Stimulated activated memory B cell treated with anti-CD40 and anti-IgM and Interleukin-4, amounts not matched to agents 10 μg/mL and 1 μg/mL and 100 μg/mL, for 72 hours (primary cell): ENCODE measurements around the gene KCNG1.
"Not testable (repeated sequence)": the region's sequence is repeated elsewhere in the genome, so short reads cannot be mapped to it uniquely, and the experiment has no call there.

Experiments
- ATAC-seq: fragments of 150-1000 bp; cut with Tn5 transposase; 2 replicates; pipeline ENCODE4 v1.10.0; 2021
- H3K27ac Mint-ChIP-seq: one replicate; pipeline ENCODE4 v1.8.0; 2022; ENCODE audit warnings: mild to moderate bottlenecking, mixed read lengths
- H3K27me3 Mint-ChIP-seq: one replicate; pipeline ENCODE4 v1.8.0; 2022; ENCODE audit warnings: mixed read lengths
- H3K36me3 Mint-ChIP-seq: one replicate; pipeline ENCODE4 v1.8.0; 2022; ENCODE audit warnings: mixed read lengths
- H3K4me1 Mint-ChIP-seq: one replicate; pipeline ENCODE4 v1.8.0; 2022; ENCODE audit warnings: mixed read lengths
- H3K4me3 Mint-ChIP-seq: one replicate; pipeline ENCODE4 v1.8.0; 2022; ENCODE audit warnings: mild to moderate bottlenecking, moderate library complexity, mixed read lengths
- H3K9me3 Mint-ChIP-seq: one replicate; pipeline ENCODE4 v1.8.0; 2022; ENCODE audit warnings: mixed read lengths

The KCNG1 gene

GRCh38 chr20:51022803-51023616 is at the start of gene KCNG1:
Gene KCNG1, minus strand, starts transcription at chr20:51023107. Its CDS starts 12,769 bp downstream, at chr20:51010338.
- Mint-ChIP-seq H3K9me3 (no peaks in the 10 kb centered on the region), H3K4me1 (peaks cover 8% of the 10 kb centered on the region), H3K4me3 (peak within 1 kb of the TSS; percentile 67), H3K27me3 (peaks cover 78% of the 10 kb centered on the region), H3K27ac (no peak within 1 kb of the TSS), H3K36me3 (no peaks in the 10 kb centered on the region)
- peak; percentile 64 for ATAC-seq

DNA sequence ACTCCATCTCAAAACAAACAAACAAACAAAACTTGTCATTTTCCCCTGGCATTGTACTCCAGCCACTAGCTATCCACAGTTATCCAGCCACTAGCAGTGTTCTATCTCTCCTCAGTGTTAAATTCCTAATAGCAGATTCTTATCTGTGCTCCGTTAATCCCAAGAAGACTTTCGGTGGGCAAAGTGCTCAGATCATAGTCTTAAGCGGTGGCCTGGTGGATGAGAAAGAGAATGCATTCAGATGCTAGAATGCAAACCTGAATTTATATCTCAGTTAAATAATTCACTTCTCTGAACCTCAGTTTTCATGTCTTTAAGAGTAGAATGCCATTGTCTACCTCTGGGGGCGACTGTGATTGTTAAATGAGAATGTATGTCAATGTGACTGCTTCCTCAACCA is 47.7 kb upstream of the KCNG1 start:
- H3K4me3 Mint-ChIP-seq: no peak overlapping the region
- no peaks in the 10 kb centered on the region for H3K4me1 Mint-ChIP-seq
- ATAC-seq: no peak

GRCh38 chr20:51067792-51068191 is 44.9 kb upstream of the KCNG1 start:
- Mint-ChIP-seq H3K27ac (no peak overlapping the region), H3K4me3 (no peak overlapping the region), H3K4me1 (no peaks in the 10 kb centered on the region), H3K9me3 (peaks cover 3% of the 10 kb centered on the region), H3K36me3 (no peaks in the 10 kb centered on the region), H3K27me3 (peaks cover 82% of the 10 kb centered on the region)
- ATAC-seq: no peak

More for the DNA sequence above, 47.7 kb upstream of the KCNG1 start:
- Mint-ChIP-seq H3K9me3 (peaks cover 2% of the 10 kb centered on the region), H3K36me3 (no peaks in the 10 kb centered on the region), H3K27ac (no peak overlapping the region), H3K27me3 (peaks cover 74% of the 10 kb centered on the region)

- Mint-ChIP-seq H3K36me3 (no peaks in the 10 kb centered on the region), H3K9me3 (peaks cover 3% of the 10 kb centered on the region), H3K4me1 (peaks cover 14% of the 10 kb centered on the region), H3K27ac (no peak overlapping the region), H3K27me3 (peaks cover 75% of the 10 kb centered on the region), H3K4me3 (no peak overlapping the region)
- no peak for ATAC-seq
Measured at GRCh38 chr20:51065615-51066014, 42.7 kb upstream of the KCNG1 start.

DNA sequence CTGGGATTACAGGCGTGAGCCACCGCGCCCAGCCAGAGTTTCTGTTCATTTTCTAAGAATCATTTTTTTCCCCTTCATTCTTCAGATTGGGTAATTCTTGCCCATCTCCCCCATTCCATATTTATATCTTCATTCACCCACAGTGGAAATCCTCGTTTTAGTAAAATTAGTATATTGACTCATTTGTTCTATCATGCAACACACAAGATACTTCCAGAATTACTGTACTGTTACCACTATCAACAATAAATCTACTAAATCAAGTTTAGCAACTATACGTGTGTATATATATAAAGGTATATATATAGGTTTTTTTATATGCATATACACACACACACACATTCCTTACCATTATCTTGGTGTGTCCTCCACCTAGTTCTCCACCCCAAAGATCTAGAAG is 41.2 kb upstream of the KCNG1 start:
- H3K36me3 Mint-ChIP-seq: no peaks in the 10 kb centered on the region
- H3K4me3 Mint-ChIP-seq: no peak overlapping the region
- ATAC-seq: no peak
- H3K27ac Mint-ChIP-seq: no peak overlapping the region
- peaks cover 80% of the 10 kb centered on the region for H3K27me3 Mint-ChIP-seq
- H3K4me1 Mint-ChIP-seq: peaks cover 14% of the 10 kb centered on the region
- H3K9me3 Mint-ChIP-seq: peaks cover 3% of the 10 kb centered on the region

DNA sequence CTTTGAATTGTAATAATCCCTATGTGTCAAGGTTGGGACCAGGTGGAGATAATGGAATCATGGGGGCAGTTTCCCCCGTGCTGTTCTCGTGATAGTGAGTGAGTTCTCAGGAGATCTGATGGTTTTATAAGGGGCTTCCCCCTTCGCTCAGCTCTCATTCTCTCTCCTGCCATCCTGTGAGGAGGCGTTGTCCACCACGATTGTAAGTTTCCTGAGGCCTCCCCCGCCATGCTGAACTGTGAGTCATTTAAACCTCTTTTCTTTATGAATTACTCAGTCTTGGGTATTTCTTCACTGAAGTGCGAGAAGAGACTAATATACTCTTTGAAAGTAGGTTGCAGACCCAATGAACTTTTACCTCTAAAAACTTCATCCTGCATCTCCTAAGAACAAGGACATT is 39.2 kb upstream of the KCNG1 start:
- no peak overlapping the region for H3K4me3 Mint-ChIP-seq
- peaks cover 14% of the 10 kb centered on the region for H3K4me1 Mint-ChIP-seq
- peaks cover 83% of the 10 kb centered on the region for H3K27me3 Mint-ChIP-seq
- H3K9me3 Mint-ChIP-seq: peaks cover 3% of the 10 kb centered on the region
- peak overlapping the region; percentile 25 for H3K27ac Mint-ChIP-seq
- ATAC-seq: peak; percentile 71
- H3K36me3 Mint-ChIP-seq: no peaks in the 10 kb centered on the region

DNA sequence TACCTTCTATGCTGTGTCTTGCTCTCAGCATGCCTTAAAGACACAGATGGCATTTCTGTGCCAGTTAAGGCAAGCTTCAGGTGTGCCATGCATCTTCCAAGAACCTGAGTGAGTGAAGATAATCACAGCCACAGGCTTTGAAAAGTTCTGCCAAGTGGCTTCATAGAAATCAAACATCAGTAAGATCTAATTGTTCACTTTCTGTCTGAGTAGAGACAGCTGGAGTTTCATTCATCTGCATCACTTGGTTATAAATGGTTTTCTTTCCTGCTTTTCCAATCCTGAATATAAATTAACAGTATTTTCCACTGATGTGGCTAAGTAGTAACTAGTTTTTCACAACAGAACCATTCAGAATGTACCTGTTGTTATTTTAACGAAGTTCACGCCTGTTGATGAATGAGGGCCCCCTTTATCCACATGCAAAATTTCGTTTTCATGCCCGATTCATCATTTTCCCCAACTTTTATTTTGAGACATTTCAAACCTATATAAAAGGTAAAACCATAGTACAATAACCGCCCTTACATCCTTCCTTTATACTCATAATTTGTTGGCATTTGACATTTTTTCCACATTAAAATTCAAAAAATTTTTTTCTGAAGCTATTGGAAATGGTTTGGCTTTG is 38.6 kb upstream of the KCNG1 start:
- Mint-ChIP-seq H3K9me3 (peaks cover 3% of the 10 kb centered on the region), H3K36me3 (no peaks in the 10 kb centered on the region), H3K27me3 (peaks cover 83% of the 10 kb centered on the region), H3K4me1 (peaks cover 14% of the 10 kb centered on the region), H3K4me3 (no peak overlapping the region), H3K27ac (peak overlapping the region; percentile 25)
- no peak for ATAC-seq

DNA sequence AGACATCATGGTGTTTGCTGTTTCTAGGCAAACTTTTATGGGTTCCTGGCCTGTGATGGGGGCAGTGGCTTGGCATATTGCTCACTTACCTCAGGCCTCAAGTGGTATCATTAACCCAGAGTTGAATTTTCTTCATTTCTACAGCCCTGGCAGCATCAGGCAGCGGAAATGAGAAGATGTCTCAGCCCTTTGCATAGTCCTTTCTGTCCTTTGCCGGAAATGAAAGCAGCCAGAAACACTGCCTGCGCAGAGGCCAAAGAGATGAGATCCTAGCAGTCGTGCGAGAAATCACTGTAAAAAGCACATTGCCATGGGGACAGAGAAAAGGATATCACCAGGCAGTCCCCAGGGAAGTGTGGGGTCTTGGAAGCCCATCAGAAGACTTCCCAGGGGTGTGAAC is 37.4 kb upstream of the KCNG1 start:
- no peaks in the 10 kb centered on the region for H3K9me3 Mint-ChIP-seq
- H3K36me3 Mint-ChIP-seq: no peaks in the 10 kb centered on the region
- H3K4me1 Mint-ChIP-seq: peaks cover 14% of the 10 kb centered on the region
- H3K27me3 Mint-ChIP-seq: peaks cover 80% of the 10 kb centered on the region
- H3K27ac Mint-ChIP-seq: no peak overlapping the region
- no peak overlapping the region for H3K4me3 Mint-ChIP-seq
- ATAC-seq: no peak

- no peaks in the 10 kb centered on the region for H3K36me3 Mint-ChIP-seq
- H3K9me3 Mint-ChIP-seq: no peaks in the 10 kb centered on the region
- ATAC-seq: no peak
- no peak overlapping the region for H3K27ac Mint-ChIP-seq
- H3K4me1 Mint-ChIP-seq: peaks cover 14% of the 10 kb centered on the region
- H3K4me3 Mint-ChIP-seq: no peak overlapping the region
- peaks cover 80% of the 10 kb centered on the region for H3K27me3 Mint-ChIP-seq
Measured at GRCh38 chr20:51059862-51060261, 37.0 kb upstream of the KCNG1 start.

DNA sequence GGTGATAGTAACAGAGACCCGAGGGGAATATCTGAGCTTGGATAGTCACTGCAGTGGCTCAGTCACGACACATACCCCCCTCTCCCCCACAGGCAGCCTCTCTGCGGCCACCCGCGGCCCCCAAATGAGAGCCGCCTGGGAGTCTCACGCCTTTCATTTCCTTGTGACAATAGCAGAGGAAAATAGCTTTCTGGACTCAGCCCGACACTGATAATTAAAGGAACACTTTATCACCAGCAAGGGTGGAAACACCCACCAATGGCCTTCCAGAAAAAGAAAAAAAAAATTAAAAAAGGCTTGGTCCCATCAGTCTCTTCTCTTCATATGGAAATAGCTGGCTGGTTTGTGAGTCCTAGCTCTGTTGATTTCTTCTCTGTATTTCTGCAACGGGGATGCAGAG is 35.1 kb upstream of the KCNG1 start:
- Mint-ChIP-seq H3K4me3 (no peak overlapping the region), H3K27me3 (peaks cover 78% of the 10 kb centered on the region), H3K36me3 (peaks cover 2% of the 10 kb centered on the region), H3K27ac (no peak overlapping the region), H3K9me3 (peaks cover under 1% of the 10 kb centered on the region), H3K4me1 (peaks cover 14% of the 10 kb centered on the region)
- ATAC-seq: no peak

- no peak for ATAC-seq
- Mint-ChIP-seq H3K9me3 (peaks cover 4% of the 10 kb centered on the region), H3K27me3 (peaks cover 79% of the 10 kb centered on the region), H3K4me1 (no peaks in the 10 kb centered on the region), H3K4me3 (no peak overlapping the region), H3K36me3 (peaks cover 5% of the 10 kb centered on the region), H3K27ac (no peak overlapping the region)
Measured at GRCh38 chr20:51054233-51054632, 31.3 kb upstream of the KCNG1 start.

DNA sequence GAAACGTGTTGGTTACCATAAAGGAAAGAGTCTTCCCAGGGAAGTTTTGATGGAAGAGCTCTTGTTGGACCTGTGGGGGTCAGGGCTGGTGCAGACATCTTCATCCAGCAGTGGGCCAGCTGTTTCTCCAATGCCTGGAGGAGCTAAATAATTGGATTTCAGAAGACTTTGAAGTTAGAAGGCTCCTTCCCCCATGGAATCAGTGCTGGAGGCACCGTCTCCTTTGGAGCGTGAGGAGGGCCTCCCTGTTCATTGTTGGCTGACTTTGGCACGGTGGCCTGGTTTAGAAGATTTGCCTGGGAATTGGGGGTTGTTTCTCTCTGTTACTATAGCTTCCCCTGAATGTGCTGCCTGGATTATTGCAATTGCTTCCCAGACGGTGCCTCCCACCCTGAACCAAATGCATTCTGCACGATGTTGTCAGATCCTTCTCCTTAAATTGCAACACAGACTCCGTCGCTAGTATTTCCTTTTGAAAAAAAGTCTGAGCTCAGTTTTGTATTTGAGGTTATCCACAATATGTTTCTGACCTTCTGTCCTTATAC is 27.7 kb upstream of the KCNG1 start:
- peaks cover 10% of the 10 kb centered on the region for H3K9me3 Mint-ChIP-seq
- peaks cover 49% of the 10 kb centered on the region for H3K27me3 Mint-ChIP-seq
- no peak overlapping the region for H3K4me3 Mint-ChIP-seq
- H3K4me1 Mint-ChIP-seq: no peaks in the 10 kb centered on the region
- peaks cover 5% of the 10 kb centered on the region for H3K36me3 Mint-ChIP-seq
- H3K27ac Mint-ChIP-seq: no peak overlapping the region
- ATAC-seq: no peak

GRCh38 chr20:51046021-51046985 is 23.4 kb upstream of the KCNG1 start:
- Mint-ChIP-seq H3K27ac (no peak overlapping the region), H3K4me1 (no peaks in the 10 kb centered on the region), H3K36me3 (no peaks in the 10 kb centered on the region), H3K9me3 (peaks cover 7% of the 10 kb centered on the region), H3K4me3 (no peak overlapping the region), H3K27me3 (peaks cover 16% of the 10 kb centered on the region)
- ATAC-seq: no peak

DNA sequence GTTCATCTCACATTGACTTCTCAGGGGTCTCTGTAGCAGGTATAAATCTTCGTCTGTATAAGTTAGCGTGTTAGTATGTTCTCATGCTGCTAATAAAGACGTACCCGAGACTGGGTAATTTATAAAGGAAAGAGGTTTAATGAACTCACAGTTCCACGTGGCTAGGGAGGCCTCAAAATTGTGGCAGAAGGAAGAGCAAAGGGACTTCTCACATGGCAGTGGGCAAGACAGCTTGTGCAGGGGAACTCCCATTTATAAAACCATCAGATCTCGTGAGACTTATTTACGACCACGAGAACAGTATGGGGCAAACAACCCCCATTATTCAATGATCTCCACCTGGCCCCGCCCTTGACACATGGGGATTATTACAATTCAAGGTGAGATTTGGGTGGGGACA is 22.6 kb upstream of the KCNG1 start:
- H3K27ac Mint-ChIP-seq, H3K4me1 Mint-ChIP-seq, H3K36me3 Mint-ChIP-seq, H3K27me3 Mint-ChIP-seq, H3K4me3 Mint-ChIP-seq, H3K9me3 Mint-ChIP-seq, ATAC-seq: not testable (repeated sequence)

DNA sequence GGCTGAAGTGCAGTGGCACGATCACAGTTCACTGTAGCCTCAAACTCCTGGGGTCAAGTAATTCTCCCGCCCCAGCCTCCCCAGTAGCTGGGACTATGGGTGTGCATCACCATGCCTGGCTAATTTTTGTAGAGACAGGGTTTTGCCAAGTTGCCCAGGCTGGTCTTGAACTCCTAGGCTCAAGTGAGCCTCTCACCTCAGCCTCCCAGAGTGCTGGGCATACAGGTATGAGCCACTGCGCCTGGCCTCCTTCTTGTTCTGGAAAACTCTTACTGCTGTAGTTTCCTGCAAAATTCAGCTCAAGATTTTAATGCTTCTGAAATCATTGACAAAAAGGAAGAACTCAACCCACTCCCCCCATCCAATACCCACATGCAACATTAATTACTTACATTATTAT is 21.9 kb upstream of the KCNG1 start:
- Mint-ChIP-seq H3K27ac (no peak overlapping the region), H3K27me3 (peaks cover under 1% of the 10 kb centered on the region), H3K4me3 (no peak overlapping the region), H3K36me3 (no peaks in the 10 kb centered on the region), H3K4me1 (no peaks in the 10 kb centered on the region), H3K9me3 (peaks cover 7% of the 10 kb centered on the region)
- no peak for ATAC-seq
